GM18526 (cell line): Measurements from ENCODE around the gene DCAF6.

Experiments used
- POLR2A ChIP-seq: IDR thresholded peaks from 3 replicates; pipeline ENCODE4 v1.6.1; 2011; ENCODE audit not compliant: insufficient read length; ENCODE audit errors: extremely low read depth

DCAF6 gene

GRCh38 chr1:167915569-167915968 lies 20.9 kb upstream of the DCAF6 start:
- no peak for TF ChIP-seq POLR2A

GRCh38 chr1:167916766-167917511 lies 19.5 kb upstream of the DCAF6 start:
- TF ChIP-seq POLR2A: no peak

GRCh38 chr1:167922023-167922422 lies 14.5 kb upstream of the DCAF6 start:
- no peak for TF ChIP-seq POLR2A

GRCh38 chr1:167922611-167923074 lies 13.8 kb upstream of the DCAF6 start:
- TF ChIP-seq POLR2A: no peak

- no peak for TF ChIP-seq POLR2A
Observed at GRCh38 chr1:167923324-167924056, 13.0 kb upstream of the DCAF6 start.

GRCh38 chr1:167924102-167924501 lies 12.4 kb upstream of the DCAF6 start:
- TF ChIP-seq POLR2A: no peak

GRCh38 chr1:167924543-167925231 lies 11.8 kb upstream of the DCAF6 start:
- TF ChIP-seq POLR2A: no peak

GRCh38 chr1:167926486-167926997 lies 9.9 kb upstream of the DCAF6 start:
- TF ChIP-seq POLR2A: no peak

- TF ChIP-seq POLR2A: no peak
Observed at GRCh38 chr1:167927046-167927754, 9.3 kb upstream of the DCAF6 start.

GRCh38 chr1:167928457-167928852 lies 8.0 kb upstream of the DCAF6 start:
- TF ChIP-seq POLR2A: no peak

- no peak for TF ChIP-seq POLR2A
Observed at GRCh38 chr1:167929725-167930124, 6.8 kb upstream of the DCAF6 start.

GRCh38 chr1:167933788-167934187 lies 2.7 kb upstream of the DCAF6 start:
- no peak for TF ChIP-seq POLR2A

GRCh38 chr1:167934426-167935215 lies 1.9 kb upstream of the DCAF6 start:
- TF ChIP-seq POLR2A: no peak

GRCh38 chr1:167935216-167936067 lies 1.0 kb upstream of the DCAF6 start:
- peak; percentile 74 for TF ChIP-seq POLR2A
